Muscle layer of duodenum (tissue), 2 donors: ENCODE measurements around the gene PIH1D1.

Experiments
- H3K27ac ChIP-seq: one replicate; pipeline ENCODE4 v1.7.0; 2013; ENCODE audit warnings: mild to moderate bottlenecking, low read length
- H3K27me3 ChIP-seq: one replicate; pipeline ENCODE4 v1.7.0; 2013; ENCODE audit warnings: low read depth, mild to moderate bottlenecking, control low read depth, low read length
- H3K36me3 ChIP-seq, 2 donors: one replicate each; pipeline ENCODE4 v1.7.0; 2013; ENCODE audit warnings: low read length in 2 of 2, control low read depth in 1 of 2, mild to moderate bottlenecking in 1 of 2; ENCODE audit not compliant: insufficient read depth in 2 of 2, control insufficient read depth in 1 of 2
- H3K4me1 ChIP-seq, 2 donors: one replicate each; pipeline ENCODE4 v1.7.0; 2013; ENCODE audit warnings: low read length in 2 of 2, mild to moderate bottlenecking in 2 of 2, control low read depth in 1 of 2, moderate library complexity in 1 of 2; ENCODE audit not compliant: insufficient read depth in 2 of 2, control insufficient read depth in 1 of 2
- H3K4me3 ChIP-seq, 2 donors: one replicate each; pipeline ENCODE4 v1.7.0; 2013; ENCODE audit warnings: low read length in 2 of 2, low read depth in 1 of 2, mild to moderate bottlenecking in 1 of 2
- H3K9me3 ChIP-seq, 2 donors: one replicate each; pipeline ENCODE4 v1.7.0; 2013; ENCODE audit warnings: low read length in 2 of 2, control low read depth in 1 of 2, mild to moderate bottlenecking in 1 of 2; ENCODE audit not compliant: control insufficient read depth in 1 of 2
- donor health status: healthy.

PIH1D1 gene

DNA sequence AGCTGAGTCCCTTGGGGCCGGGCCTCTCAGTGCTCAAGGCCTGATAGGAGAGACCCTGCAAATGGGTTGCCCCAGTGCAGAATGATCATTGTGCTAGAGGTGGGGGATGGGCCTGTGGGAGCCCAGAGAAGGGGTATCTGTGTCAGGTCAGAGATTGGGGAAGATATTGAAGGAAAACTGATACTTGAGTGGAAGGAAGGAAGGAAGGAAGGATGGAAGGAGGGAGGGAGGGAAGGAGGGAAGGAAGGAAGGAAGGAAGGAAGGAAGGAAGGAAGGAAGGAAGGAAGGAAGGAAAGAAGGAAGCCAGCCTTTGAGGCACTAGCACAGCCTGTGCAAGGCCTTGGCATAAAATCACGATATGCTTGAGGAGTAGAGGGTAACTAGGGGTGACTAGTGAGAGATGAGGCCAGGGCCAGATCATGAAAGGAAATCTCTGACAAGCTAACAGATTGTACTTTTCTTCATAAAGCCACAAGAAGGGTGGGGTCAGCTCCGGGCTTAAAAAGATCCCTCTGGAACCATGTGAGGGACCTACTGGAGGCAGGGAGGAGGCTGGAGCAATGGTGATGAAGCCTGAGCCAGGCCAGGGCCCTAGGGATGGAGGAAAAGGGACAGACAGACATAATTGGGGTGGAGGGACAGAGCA lies 39.8 kb downstream of the PIH1D1 start:
- Histone ChIP-seq H3K27me3 (peaks cover 5% of the 10 kb centered on the region), H3K36me3 (no peaks in the 10 kb centered on the region), H3K9me3 (no peaks in the 10 kb centered on the region), H3K4me1 (no peaks in the 10 kb centered on the region), H3K27ac (no peak overlapping the region), H3K4me3 (no peak overlapping the region)

DNA sequence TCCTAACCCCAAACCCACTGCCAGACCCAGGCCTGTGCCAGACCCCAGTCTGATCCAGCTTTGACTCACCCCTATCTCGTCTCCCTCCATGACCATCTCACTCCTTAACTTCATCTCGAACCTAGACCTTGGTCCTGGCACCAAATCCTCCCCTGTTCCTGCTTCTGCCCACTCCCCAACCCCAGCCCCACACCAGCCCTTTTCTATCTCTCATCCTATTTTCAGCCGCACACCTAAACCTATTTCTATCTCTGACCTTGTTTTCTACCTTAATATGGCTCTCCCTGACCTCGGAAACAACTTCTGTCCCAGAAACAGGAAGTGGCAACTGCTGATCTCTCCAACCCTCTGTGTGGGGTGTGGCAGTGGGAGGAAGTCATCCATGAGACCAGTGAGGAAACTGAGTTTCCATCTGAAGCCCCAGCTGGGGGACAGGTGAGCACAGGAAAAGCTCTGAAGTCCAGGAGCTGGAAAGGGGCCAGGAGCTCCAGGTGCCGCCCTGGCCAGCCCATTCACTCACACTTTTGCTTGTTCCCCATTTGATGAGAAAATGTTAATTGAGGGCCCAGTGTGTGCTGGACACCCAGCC lies 42.1 kb downstream of the PIH1D1 start:
- Histone ChIP-seq H3K9me3 (no peaks in the 10 kb centered on the region), H3K36me3 (no peaks in the 10 kb centered on the region), H3K4me1 (no peaks in the 10 kb centered on the region), H3K4me3 (no peak overlapping the region), H3K27ac (no peak overlapping the region), H3K27me3 (no peaks in the 10 kb centered on the region)

DNA sequence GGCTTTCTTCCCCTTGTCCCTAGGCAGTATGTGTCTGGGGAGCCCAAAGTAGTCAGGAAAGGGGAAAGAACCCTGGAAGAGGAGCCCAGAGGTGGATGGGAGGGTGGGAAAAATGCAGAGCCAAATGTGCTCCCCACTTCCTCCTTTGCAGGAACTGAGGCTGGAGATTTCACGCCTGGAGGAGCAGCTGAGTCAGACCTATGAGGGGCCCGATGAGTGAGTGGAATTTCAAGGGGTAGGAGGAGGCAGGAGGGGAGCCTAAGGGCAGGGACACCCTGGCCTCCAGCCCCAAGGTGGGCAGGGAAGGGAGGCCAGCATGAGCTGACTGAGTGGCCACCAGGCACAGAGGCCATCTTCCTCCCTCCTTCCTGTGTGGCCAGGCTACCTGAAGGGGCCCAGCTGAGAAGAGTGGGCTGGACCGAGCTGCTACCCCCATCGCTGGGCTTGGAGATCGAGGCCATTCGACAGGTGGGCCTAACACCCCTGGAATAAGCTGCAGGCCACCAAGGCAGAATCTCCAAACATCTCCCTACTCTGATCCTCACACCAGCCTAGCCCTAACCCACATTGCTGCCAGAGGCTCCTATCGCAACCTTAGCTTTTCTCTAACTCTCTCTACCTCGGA lies 42.7 kb downstream of the PIH1D1 start:
- Histone ChIP-seq H3K36me3 (no peaks in the 10 kb centered on the region), H3K27me3 (no peaks in the 10 kb centered on the region), H3K9me3 (no peaks in the 10 kb centered on the region), H3K4me1 (no peaks in the 10 kb centered on the region), H3K27ac (no peak overlapping the region), H3K4me3 (no peak overlapping the region)

DNA sequence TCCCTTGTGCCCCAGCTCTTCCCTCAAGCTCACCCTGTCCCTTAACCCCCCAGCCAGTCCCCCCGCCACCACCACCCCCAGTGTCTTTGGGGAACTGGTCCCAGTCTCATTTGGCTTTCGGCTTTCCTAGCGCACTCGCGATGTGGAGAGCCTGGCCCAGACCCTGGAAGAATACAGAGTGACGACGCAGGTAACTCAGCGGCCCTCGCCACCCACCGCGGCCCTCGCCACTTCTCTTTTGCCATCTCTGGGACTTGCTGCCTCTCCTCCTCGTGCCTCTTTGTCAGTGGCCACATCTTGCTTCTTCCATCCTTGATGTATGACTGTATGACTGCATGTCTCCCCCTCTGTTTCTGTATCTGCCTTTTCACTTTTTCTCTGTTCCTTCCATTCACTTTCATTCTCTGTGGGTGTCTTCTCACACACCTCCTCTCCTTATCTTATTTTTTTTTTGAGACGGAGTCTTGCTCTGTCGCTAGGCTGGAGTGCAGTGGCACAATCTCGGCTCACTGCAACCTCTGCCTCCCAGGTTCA lies 44.1 kb downstream of the PIH1D1 start:
- no peak overlapping the region for H3K4me3 ChIP-seq
- H3K36me3 ChIP-seq, result no peaks in the 10 kb centered on the region

DNA sequence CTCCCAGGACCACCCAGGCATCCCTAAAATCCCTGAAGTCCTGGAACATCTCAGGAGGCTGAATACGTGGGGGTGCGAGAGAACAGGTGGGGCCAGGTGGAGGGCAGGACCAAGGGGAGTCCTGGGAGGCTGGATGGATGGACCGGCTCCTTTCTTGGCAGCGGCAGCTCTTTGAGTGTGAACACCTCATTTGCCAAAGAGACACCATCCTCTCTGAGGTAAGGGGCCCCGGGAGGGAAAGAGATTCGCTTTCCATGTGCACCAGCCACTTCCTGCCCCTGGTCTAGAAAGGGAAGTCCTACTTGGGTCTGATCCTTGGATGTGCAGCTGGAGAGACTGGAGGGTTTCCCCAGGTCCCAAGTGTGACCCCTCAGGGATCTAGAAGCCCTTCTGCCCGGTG lies 44.5 kb downstream of the PIH1D1 start:
- Histone ChIP-seq H3K4me3 (no peak overlapping the region), H3K4me1 (no peaks in the 10 kb centered on the region), H3K9me3 (no peaks in the 10 kb centered on the region), H3K36me3 (no peaks in the 10 kb centered on the region), H3K27ac (no peak overlapping the region), H3K27me3 (no peaks in the 10 kb centered on the region)

More for the DNA sequence above, 44.1 kb downstream of the PIH1D1 start:
- Histone ChIP-seq H3K9me3 (no peaks in the 10 kb centered on the region), H3K27me3 (no peaks in the 10 kb centered on the region), H3K27ac (no peak overlapping the region), H3K4me1 (no peaks in the 10 kb centered on the region)

DNA sequence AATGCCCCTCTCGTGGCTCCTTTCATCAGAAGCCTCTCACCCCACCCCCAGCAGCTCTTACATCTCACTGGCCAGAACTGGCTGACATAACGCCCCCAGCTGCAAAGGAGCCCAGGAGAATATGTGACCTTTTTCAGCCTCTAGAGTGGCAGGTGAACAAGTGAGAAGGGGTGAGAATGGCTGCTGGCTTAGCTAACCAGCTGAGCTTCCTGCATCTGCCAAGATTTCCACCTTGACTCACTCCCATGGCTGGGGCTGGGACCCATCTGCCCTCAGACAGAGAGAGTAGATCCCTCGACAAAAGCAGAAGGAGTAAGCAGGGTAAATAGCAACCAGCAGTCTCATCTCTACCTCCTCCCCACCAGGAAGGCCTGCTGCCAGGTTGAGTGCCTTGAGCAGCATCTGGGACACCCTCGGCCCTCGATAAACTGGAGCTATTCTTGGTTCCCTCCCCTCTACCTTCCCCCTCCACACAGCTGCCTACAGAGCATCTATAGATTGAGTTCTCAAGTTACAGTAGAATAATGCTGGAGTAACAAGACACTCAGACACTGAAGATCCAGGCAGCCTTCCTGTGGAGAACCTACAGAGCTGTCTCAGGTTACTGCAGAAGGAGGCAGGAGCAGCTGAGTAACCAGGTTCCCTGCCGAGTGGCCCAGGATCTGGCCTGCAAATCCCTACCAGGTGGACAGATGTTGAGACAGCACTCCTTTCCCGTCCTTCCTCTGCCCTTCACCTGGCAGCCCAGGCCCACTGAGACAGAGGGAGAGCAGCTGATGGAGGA lies 48.0 kb downstream of the PIH1D1 start:
- Histone ChIP-seq H3K4me3 (no peak overlapping the region), H3K4me1 (no peaks in the 10 kb centered on the region), H3K27me3 (no peaks in the 10 kb centered on the region), H3K36me3 (no peaks in the 10 kb centered on the region), H3K27ac (no peak overlapping the region), H3K9me3 (no peaks in the 10 kb centered on the region)

DNA sequence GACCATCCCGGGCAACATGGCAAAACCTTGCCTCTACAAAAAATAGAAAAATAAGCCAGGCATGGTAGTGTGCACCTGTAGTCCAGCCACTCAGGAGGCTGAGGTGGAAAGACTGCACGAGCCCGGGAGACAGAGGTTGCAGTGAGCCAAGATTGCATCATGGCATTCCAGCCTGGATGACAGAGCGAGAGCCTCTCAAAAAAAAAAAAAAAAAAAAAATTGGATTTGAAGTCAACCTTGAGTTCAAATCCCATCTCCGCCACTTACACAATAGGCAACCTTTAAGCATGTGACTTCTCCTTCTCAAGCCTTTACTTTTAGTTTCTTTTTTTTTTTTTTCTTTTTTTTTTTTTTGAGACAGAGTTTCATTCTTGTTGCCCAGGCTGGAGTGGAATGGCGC lies 51.6 kb downstream of the PIH1D1 start:
- H3K9me3 ChIP-seq, result no peaks in the 10 kb centered on the region
- H3K4me1 ChIP-seq, result no peaks in the 10 kb centered on the region
- no peak overlapping the region for H3K4me3 ChIP-seq
- no peaks in the 10 kb centered on the region for H3K36me3 ChIP-seq
- no peaks in the 10 kb centered on the region for H3K27me3 ChIP-seq
- no peak overlapping the region for H3K27ac ChIP-seq

DNA sequence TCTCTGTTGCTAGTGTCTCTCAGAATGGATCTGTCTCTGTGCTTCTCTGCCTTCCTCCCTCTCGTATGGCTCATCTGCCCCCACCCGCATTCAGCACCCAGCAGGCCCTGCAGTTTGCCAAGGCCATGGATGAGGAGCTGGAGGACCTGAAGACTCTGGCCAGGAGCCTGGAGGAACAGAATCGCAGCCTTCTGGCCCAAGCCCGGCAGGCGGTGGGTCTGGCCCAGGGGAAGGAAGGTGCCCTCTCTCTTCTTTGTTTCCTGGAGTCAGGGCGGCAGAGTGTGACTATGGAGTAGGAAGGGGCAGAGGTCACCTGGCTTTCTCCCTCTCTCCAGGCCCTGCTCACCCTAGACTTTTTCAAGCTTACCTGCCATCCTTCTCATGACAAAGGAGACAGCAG lies 52.7 kb downstream of the PIH1D1 start:
- Histone ChIP-seq H3K4me1 (no peaks in the 10 kb centered on the region), H3K36me3 (no peaks in the 10 kb centered on the region), H3K9me3 (no peaks in the 10 kb centered on the region), H3K4me3 (no peak overlapping the region), H3K27ac (no peak overlapping the region), H3K27me3 (no peaks in the 10 kb centered on the region)

DNA sequence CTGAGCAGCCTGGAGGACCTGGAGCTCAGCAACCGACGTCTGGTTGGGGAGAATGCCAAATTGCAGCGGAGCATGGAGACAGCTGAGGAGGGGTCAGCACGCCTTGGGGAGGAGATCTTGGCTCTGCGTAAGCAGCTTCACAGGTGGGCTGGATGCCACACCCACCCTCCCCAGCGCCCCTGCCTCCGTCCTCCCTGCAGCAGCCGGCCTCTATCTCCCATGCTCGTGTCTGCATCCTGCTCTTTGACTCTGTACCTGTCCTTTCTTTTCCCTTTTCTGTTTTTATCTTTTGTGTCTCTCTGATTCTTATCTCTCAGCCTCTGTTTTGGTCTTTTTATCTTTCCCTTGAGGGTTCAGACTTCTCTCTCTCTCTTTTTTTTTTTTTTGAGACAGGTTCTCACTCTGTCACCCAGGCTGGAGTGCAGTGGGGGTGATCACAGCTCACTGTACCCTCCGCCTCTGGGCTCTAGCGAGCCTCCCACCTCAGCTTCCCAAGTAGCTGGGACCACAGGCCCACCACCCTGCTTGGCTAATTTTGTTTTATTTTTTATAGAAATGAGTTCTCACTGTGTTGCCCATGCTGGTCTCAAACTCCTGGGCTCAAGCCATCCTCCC lies 53.5 kb downstream of the PIH1D1 start:
- H3K27me3 ChIP-seq, result no peaks in the 10 kb centered on the region
- no peaks in the 10 kb centered on the region for H3K9me3 ChIP-seq
- no peak overlapping the region for H3K4me3 ChIP-seq
- H3K27ac ChIP-seq, result no peak overlapping the region
- H3K4me1 ChIP-seq, result no peaks in the 10 kb centered on the region
- H3K36me3 ChIP-seq, result no peaks in the 10 kb centered on the region

DNA sequence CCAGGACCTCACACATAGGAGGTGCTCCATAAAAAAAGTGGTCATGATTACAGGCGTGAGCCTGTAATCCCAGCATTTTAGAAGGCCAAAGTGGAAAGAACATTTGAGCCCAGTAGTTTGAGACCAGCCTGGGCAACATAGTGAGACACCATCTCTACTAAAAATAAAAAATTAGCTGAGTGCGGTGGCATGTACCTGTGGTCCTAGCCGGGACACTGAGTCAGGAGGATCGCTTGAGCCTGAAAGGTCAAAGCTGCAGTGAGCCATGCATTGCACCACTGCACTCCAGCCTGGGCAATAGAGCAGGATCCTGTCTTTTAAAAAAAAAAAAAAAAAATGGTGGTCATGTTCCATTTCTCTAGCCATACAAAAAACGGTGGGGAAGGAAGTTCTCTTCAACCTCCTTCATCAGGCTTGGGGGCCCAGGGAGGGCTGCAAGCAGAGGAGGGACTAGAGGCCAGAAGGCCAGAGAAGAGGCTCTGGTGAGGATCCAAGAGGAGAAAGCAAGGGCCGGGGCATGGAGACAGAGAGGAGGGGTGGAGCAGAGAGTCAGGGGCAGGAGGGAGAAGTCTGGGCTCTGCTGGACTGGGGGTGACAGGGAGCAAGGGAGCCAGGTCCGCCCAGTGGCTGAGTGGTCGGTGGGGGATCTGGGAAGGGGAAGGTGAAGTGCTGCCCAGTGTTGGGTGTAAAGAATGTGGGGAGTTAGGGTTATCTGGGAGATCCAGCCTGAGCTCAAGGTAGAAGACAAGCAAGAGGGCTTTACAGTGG lies 54.7 kb downstream of the PIH1D1 start:
- Histone ChIP-seq H3K27me3 (no peaks in the 10 kb centered on the region), H3K36me3 (no peaks in the 10 kb centered on the region), H3K9me3 (no peaks in the 10 kb centered on the region), H3K4me3 (no peak overlapping the region), H3K4me1 (no peaks in the 10 kb centered on the region), H3K27ac (no peak overlapping the region)
